GM21825 (cell line): ENCODE results near the gene EIF1AD.

Experiments used
- ATAC-seq: cut with Tn5 transposase; IDR thresholded peaks from one replicate; pipeline ENCODE4 v1.9.1; 2021; ENCODE audit warnings: mild to moderate bottlenecking, moderate library complexity; ENCODE audit not compliant: unreplicated experiment

Gene EIF1AD

GRCh38 chr11:66006134-66006890 is 4.4 kb upstream of the EIF1AD start:
- ATAC-seq, result no peak

- no peak for ATAC-seq
Measured at GRCh38 chr11:66004186-66004585, 2.2 kb upstream of the EIF1AD start.

GRCh38 chr11:66003291-66003690 is 1.3 kb upstream of the EIF1AD start:
- ATAC-seq, result no peak

- ATAC-seq, result peak; percentile 41
Measured at GRCh38 chr11:66002648-66003225, 780 bp upstream of the EIF1AD start.

DNA sequence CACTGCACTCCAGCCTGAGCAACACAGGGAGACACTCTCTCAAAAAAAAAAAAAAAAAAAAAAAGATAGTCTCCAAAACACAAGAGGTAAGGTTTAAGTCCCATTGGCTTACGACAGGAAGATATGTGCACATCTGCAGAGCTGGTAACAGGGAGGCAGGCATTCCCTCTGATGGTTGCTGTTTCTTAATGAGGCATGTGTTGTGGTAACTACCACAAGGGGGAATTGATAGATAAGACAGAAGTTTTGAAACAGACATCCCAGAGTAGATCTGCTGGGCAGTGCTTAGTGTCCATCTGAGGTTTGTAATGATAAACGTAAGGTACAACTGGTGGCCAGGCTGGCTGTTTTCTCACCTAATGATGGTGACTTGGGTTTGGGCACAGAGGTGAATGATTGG is 4.7 kb downstream of the EIF1AD start:
- ATAC-seq, result no peak

- ATAC-seq, result no peak
Measured at GRCh38 chr11:65992056-65992455, 9.9 kb downstream of the EIF1AD start.

GRCh38 chr11:65988791-65989592 is 13.0 kb downstream of the EIF1AD start:
- ATAC-seq, result peak; percentile 95

DNA sequence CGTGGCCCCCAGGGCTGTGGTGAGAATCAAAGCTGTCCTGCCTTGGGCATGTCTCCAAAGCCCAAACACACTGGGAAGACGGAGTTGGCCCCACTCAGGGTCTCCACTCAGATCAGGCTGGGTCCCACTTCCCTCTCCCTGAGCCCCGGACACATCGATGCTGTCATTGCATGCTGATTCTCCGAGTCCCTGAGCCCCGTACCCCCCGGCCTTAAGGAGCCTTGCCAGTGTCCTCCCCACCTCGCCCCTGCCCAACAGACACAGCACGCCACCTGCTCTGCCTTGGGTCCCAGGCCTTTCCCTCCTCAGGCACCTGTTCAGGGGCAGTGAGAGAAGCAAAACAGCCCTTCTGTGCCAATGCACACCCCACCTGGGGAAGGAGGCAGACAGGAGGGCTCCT is 14.6 kb downstream of the EIF1AD start:
- ATAC-seq, result no peak

GRCh38 chr11:65983589-65983987 is 18.4 kb downstream of the EIF1AD start:
- no peak for ATAC-seq

GRCh38 chr11:65982824-65983588 is 19.0 kb downstream of the EIF1AD start:
- ATAC-seq, result no peak

DNA sequence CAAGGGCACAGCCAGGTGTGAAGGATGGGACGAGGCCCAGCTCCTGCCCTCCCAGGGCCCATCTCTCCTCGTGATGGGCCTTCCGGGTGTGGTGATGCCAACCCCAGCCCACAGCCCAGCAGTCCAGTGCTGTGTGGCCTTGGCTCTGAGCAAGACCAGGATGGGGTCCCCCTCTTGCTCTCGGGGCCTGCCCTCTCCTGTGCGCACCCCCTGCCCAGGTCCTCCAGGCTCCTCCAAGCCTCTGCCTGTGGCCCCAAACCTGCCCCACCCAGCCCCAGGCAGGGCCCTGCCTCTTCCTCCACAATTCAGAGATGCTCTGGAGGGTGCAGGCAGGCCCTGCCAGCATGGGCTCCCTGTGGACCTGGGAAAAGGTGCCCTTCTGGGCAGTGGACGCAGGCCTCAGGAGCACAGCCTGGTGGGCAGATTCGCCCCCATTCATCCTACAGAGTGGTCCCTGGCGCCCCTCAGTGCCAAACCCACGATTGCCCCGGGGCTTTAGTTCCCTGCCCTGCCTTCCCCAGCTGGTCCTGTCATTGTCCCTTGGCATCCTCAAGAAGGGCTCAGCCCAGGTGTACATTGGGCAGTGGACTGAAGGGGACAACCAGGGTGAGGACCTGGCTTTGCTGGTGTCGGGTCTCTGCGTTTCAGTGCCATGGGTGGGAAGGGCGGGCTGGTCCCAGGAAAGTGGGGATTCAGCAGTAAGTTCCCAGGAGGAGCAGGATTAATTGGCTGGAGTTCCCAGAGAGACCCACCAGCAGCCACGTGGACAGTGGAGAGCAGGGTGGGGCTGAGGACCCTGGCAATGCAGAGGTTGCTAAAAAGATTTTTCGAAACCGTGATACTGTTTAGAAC is 19.8 kb downstream of the EIF1AD start:
- no peak for ATAC-seq

DNA sequence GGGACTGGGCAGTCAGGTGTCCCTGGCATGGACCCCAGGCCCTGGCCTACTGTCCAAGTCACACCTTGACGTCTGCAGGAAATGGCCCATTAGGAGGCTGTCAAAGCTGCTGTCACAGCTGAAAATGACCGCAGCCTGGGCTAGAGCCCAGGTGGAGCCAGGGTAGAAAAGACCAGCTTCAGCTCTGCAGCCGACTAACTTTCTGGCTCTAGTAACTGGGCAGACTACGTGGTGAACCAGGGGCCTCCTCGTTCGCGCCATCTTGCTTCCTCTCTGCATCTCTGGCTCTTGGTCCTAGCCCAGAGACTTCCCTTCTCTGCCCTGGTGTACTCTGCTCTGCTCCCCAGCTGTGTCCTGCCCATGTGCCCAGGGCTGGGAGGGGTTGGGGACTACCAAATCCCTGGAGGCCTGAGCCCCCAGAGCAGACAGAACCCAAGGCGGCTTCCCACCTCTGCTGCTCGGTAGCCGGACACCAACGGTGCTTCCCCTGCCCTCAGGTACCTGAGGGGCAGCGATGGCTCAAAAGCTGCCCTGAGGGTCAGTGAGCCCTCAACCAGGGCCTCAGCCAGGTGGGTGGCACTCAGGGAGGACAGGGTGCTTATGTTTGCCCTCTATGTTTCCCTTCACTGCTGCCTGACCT is 20.7 kb downstream of the EIF1AD start:
- ATAC-seq, result no peak

GRCh38 chr11:65979261-65979759 is 22.6 kb downstream of the EIF1AD start:
- ATAC-seq, result no peak

- ATAC-seq, result no peak
Measured at GRCh38 chr11:65978391-65979238, 23.3 kb downstream of the EIF1AD start.

DNA sequence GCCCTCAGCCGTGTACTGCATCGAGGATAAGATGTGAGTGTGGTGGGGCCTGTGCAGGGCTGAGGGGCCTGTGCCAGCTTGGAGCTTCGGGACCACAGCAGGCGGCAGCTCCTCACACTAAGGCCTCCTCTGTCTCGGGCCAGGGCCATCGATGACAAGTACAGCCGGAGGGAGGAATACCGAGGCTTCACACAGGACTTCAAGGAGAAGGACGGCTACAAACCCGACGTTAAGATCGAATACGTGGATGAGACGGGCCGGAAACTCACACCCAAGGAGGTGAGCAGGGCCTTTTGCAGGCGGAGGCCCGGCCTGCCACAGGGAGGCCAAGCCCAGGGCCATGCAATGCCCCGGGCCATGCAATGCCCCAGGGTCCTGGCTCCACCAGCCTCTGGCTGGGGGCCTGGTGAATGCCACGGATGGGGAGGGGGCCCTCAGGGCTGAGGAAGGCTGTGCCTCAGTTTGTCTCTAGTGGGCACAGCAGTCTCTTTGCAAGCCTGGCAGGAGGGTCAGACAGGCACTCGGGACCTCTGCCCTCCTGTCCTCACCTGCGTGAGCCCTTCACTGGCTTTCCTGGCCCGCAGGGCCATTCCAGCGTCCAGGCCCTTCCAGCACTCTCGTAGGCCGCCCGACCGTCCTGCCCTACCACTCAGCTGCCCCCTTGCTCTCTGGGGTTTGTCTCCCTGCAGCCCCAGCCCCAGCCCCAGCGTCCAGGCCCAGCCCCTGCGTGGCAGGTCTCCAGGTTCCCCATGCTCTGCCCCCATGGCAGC is 24.2 kb downstream of the EIF1AD start:
- ATAC-seq, result no peak

- no peak for ATAC-seq
Measured at GRCh38 chr11:65976216-65977176, 25.5 kb downstream of the EIF1AD start.

DNA sequence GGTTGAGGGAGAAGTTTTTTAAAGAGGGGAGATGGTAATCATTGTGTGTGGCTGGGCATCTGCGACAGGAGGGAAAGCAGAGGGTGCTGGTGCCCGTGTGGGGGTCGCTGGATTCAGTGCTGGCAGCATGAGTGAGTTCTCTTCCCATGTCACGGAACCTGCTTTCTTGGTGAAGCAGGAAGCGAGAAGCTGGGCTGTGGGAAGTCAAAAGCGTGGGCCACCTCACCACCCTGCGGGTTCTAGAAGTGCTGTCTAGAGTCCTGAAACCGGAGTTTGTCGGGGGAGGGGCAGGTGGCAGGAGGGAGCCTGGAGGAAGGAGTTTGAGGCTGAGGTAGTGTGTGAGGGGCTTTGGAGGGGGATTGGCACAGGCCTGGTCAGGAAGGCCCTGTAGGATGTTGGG is 26.2 kb downstream of the EIF1AD start:
- no peak for ATAC-seq
